K562 (cell line): ENCODE data around the gene ANKRD23.
A peak's percentile ranks its signal among the peaks of the same experiment; 100 is the strongest.

Source experiments
- CTCF ChIP-seq, 3 experiments: IDR thresholded peaks in 2 of 3; conservative IDR thresholded peaks in 1 of 3; 2 replicates each; pipeline ENCODE4 v1.5.1; 2011 to 2012; ENCODE audit warnings: low read length in 3 of 3, mild to moderate bottlenecking in 3 of 3, control low read depth in 2 of 3, improper control_type of control experiment in 1 of 3, inconsistent platforms in 1 of 3, low read depth in 1 of 3, mixed read lengths in 1 of 3, moderate library complexity in 1 of 3; ENCODE audit not compliant: insufficient read depth in 2 of 3
- MLX ChIP-seq, 2 experiments: fragments of 450-650 bp in 1 of 2; sonication (generic) in 1 of 2; formaldehyde crosslinking; conservative IDR thresholded peaks; 2 replicates each; pipeline versions ENCODE4 v1.4.0 to v1.8.1; 2020 to 2022; ENCODE audit warnings: mild to moderate bottlenecking in 1 of 2, missing genetic modification reagents in 1 of 2
- SIX5 ChIP-seq, 2 experiments: IDR thresholded peaks; 2 replicates each; pipeline ENCODE4 v1.6.1; 2011; ENCODE audit warnings: low read length in 2 of 2, borderline replicate concordance in 1 of 2, low read depth in 1 of 2, mild to moderate bottlenecking in 1 of 2, moderate library complexity in 1 of 2; ENCODE audit not compliant: insufficient read depth in 1 of 2

- TF ChIP-seq CTCF (IDR thresholded peaks at IDR 0.05 in 2 of 3, conservative IDR thresholded peaks at IDR 0.05 in 1 of 3; ENCODE audit: insufficient read depth in 2 of 3, low read depth in 1 of 3, low read length in 3 of 3) (0 out of 6 replicates have a peak, but pooled peaks of 1 of the 3 experiments have one; percentile 12), SIX5 (IDR thresholded peaks at IDR 0.05; ENCODE audit: borderline replicate concordance in 1 of 2, insufficient read depth in 1 of 2, low read depth in 1 of 2, low read length in 2 of 2) (no peak), MLX (CRISPR knock-in tag; conservative IDR thresholded peaks at IDR 0.05) (no peak)
These were observed 24.5 kb downstream of the ANKRD23 start for GRCh38 chr2:96819128-96819875.
